HepG2 (cell line): ENCODE measurements around the gene CIROP. TPM values are rescaled to one million over a fixed set of nuclear protein-coding genes. Genes with fewer than 3 reads are reported as not detected.

Experiments
- ATAC-seq: fragments of 200-7000 bp; cut with Tn5 transposase; 3 replicates; pipeline ENCODE4 v1.9.1; 2020; ENCODE audit warnings: mild to moderate bottlenecking, moderate library complexity
- BruUV-seq: library from RNA; stranded (reverse); fragments of 400-500 nt; replicated peaks from 2 replicates; lab custom pipeline; 2021; lab: Mats Ljungman, UMichigan
- CTCF ChIA-PET: fragments of 300-600 bp; formaldehyde crosslinking; extraction: SDS; loops from one replicate; lab custom pipeline; 2021; ENCODE audit warnings: low total read pairs, inconsistent platforms, low intra/inter-chr PET ratio; lab: Yijun Ruan, JAX
- POLR2A ChIA-PET: fragments of 350-600 bp; sonication (Branson Sonifier 250); formaldehyde crosslinking; loops from one replicate; lab custom pipeline; 2020; ENCODE audit warnings: antibody characterized with exemption, inconsistent platforms; lab: Yijun Ruan, JAX
- DNase-seq: peaks from one replicate; pipeline ENCODE4 v3.0.0-alpha.2; 2015; ENCODE audit warnings: low spot score
- FAIRE-seq: peaks from 3 replicates; lab custom pipeline; 2011; peaks lifted over from hg19 to GRCh38; lab: Jason Lieb, UNC
- H2AFZ ChIP-seq: one replicate; pipeline ENCODE4 v1.6.1; 2011; ENCODE audit warnings: low read length, inconsistent platforms
- H3K27ac ChIP-seq: fragments of 300-600 bp; 3 replicates; pipeline ENCODE4 v1.8.0; 2011; ENCODE audit warnings: mixed run types, mild to moderate bottlenecking, mixed read lengths, low read length, inconsistent platforms; ENCODE audit not compliant: insufficient read depth; ENCODE audit errors: extremely low read length
- H3K27me3 ChIP-seq, 2 experiments: fragments of 200-600 bp in 1 of 2; 2 replicates in 1 of 2; 3 replicates in 1 of 2; pipeline versions ENCODE4 v1.6.0 to v1.8.0; 2011; ENCODE audit warnings: low read length in 2 of 2, mild to moderate bottlenecking in 2 of 2, moderate library complexity in 2 of 2, inconsistent platforms in 1 of 2; ENCODE audit not compliant: insufficient read depth in 2 of 2, control insufficient read depth in 1 of 2
- H3K36me3 ChIP-seq, 2 experiments: fragments of 200-600 bp in 1 of 2; replicated peaks in 1 of 2; 2 replicates in 1 of 2; 3 replicates in 1 of 2; pipeline versions ENCODE4 v1.5.1 to v1.8.0; 2011; ENCODE audit warnings: low read length in 2 of 2, inconsistent platforms in 1 of 2; ENCODE audit not compliant: insufficient read depth in 2 of 2, control insufficient read depth in 1 of 2
- H3K4me1 ChIP-seq: 2 replicates; pipeline ENCODE4 v1.5.1; 2012; ENCODE audit warnings: low read length, inconsistent platforms; ENCODE audit not compliant: insufficient read depth
- H3K4me2 ChIP-seq: 2 replicates; pipeline ENCODE4 v1.6.0; 2011; ENCODE audit warnings: low read depth, low read length, inconsistent platforms
- H3K4me3 ChIP-seq, 3 experiments: fragments of 200-600 bp in 1 of 3; sonication (generic), shearing (Covaris generic) in 1 of 3; replicated peaks in 1 of 3; 2 replicates each; pipeline ENCODE4 v1.5.1; 2011 to 2016; ENCODE audit warnings: low read length in 3 of 3, inconsistent platforms in 2 of 3, low read depth in 2 of 3, mild to moderate bottlenecking in 2 of 3, control low read depth in 1 of 3, mixed read lengths in 1 of 3; ENCODE audit not compliant: insufficient read depth in 1 of 3
- H3K79me2 ChIP-seq: one replicate; pipeline ENCODE4 v1.6.1; 2011; ENCODE audit warnings: low read length, inconsistent platforms; ENCODE audit not compliant: insufficient read depth
- H3K9ac ChIP-seq: 2 replicates; pipeline ENCODE4 v1.6.0; 2011; ENCODE audit warnings: mild to moderate bottlenecking, low read depth, low read length, inconsistent platforms; ENCODE audit not compliant: insufficient read depth
- H3K9me3 ChIP-seq: 2 replicates; pipeline ENCODE4 v1.5.1; 2012; ENCODE audit warnings: mild to moderate bottlenecking, low read length
- H4K20me1 ChIP-seq: 2 replicates; pipeline ENCODE4 v1.6.0; 2011; ENCODE audit warnings: inconsistent platforms, mild to moderate bottlenecking, low read length, moderate library complexity; ENCODE audit not compliant: insufficient read depth
- ATAD3A ChIP-seq: sonication (generic); formaldehyde crosslinking; IDR thresholded peaks from 2 replicates; pipeline ENCODE4 v1.4.0; 2020; ENCODE audit warnings: missing genetic modification reagents
- BCLAF1 ChIP-seq: fragments of 450-650 bp; IDR thresholded peaks from 2 replicates; pipeline ENCODE4 v1.6.1; 2017; ENCODE audit warnings: mild to moderate bottlenecking
- PRPF4 ChIP-seq: fragments of 200-400 bp; formaldehyde crosslinking; IDR thresholded peaks from 2 replicates; pipeline ENCODE4 v1.6.1; 2016; ENCODE audit warnings: low read length, low read depth; ENCODE audit not compliant: poor library complexity, severe bottlenecking
- SMARCE1 ChIP-seq: fragments of 450-650 bp; IDR thresholded peaks from 2 replicates; pipeline ENCODE4 v1.6.1; 2017; ENCODE audit warnings: borderline replicate concordance
- TCF7 ChIP-seq: sonication (generic); IDR thresholded peaks from 2 replicates; pipeline ENCODE4 v1.6.1; 2016; ENCODE audit warnings: antibody characterized with exemption, low read depth
- ZNF510 ChIP-seq: sonication (generic); formaldehyde crosslinking; IDR thresholded peaks from 2 replicates; pipeline ENCODE4 v1.4.0; 2020; ENCODE audit warnings: low read depth, mild to moderate bottlenecking, missing genetic modification reagents
- WGBS: methylation state at CpG from one replicate; pipeline ENCODE4 v1.1.6; 2017; ENCODE audit warnings: low lambda C conversion rate; 5-methylcytosine and 5-hydroxymethylcytosine counted together
- in situ Hi-C: cut with HindIII; loops from 2 replicates; pipeline ENCODE4 v1.10.0; 2017; ENCODE audit warnings: low pct_unique_long_range_greater_than_20kb; ENCODE audit not compliant: extremely low pct_ligation_motif_present
- intact Hi-C: fragments of 100-400 bp; cut with micrococcal nuclease; formaldehyde crosslinking; loops from one replicate; pipeline ENCODE4 v1.10.0; 2022; ENCODE audit not compliant: unreplicated experiment
- polyA plus RNA-seq, 8 experiments: library from polyadenylated mRNA; depleted of rRNA in 3 of 8; stranded (reverse) in 7 of 8; unstranded in 1 of 8; fragments of >200 nt; fragmentation: Illumina TruSeq in 4 of 8; extraction: Trizol in 4 of 8; gene quantifications; 2 replicates each; pipeline versions ENCODE4 v1.2.1 to v1.2.3, GENCODE V29; 2011 to 2016; ENCODE audit warnings: low read depth in 4 of 8, missing spikeins in 1 of 8, mixed read lengths in 1 of 8; ENCODE audit not compliant: insufficient read depth in 1 of 8
- total RNA-seq, 5 experiments: library from RNA; depleted of rRNA; stranded (reverse); fragments of >200 nt; fragmentation: Illumina TruSeq; extraction: Trizol; gene quantifications; 2 replicates each; pipeline ENCODE4 v1.2.3, GENCODE V29; 2016; ENCODE audit warnings: low read depth in 1 of 5
- TF ChIP-seq, protein P1 (sequence below): sonication (generic); formaldehyde crosslinking; IDR thresholded peaks from 2 replicates; pipeline ENCODE4 v1.5.0; 2020; ENCODE audit warnings: missing genetic modification reagents

CIROP gene
- total and polyA plus RNA-seq, 2 of the 13 experiments (the other 11 are each of a cell fraction or from before 2014, with no cell fraction given): 0.07 TPM; not detected in 1

GRCh38 chr14:23147676-23148075, 42.9 kb upstream of the CIROP start:
- WGBS: 0% methylated on average over 1 of the region's 1 CpG
- POLR2A ChIA-PET: no interaction called here
- Histone ChIP-seq H3K4me1 (no peaks in the 10 kb centered on the region), H3K27me3 (peaks cover 7 to 37% of the 10 kb centered on the region in 2 experiments; a peak in 4 of 5 replicates), H3K4me3 (no peak overlapping the region), H3K27ac (no peak overlapping the region), H3K9me3 (no peaks in the 10 kb centered on the region), H3K4me2 (no peak overlapping the region), H2AFZ (no peak overlapping the region), H3K79me2 (no peaks in the 10 kb centered on the region), H4K20me1 (no peaks in the 10 kb centered on the region), H3K36me3 (no peaks in the 10 kb centered on the region), H3K9ac (no peak overlapping the region)
- BruUV-seq: no TSS peak
- intact Hi-C loops: no loop called here
- CTCF ChIA-PET: no interaction called here
- ATAC-seq (no peak), DNase-seq (no peak), FAIRE-seq (no peak)
- TF ChIP-seq ATAD3A (CRISPR knock-in tag) (no peak), SMARCE1 (no peak), BCLAF1 (no peak), TCF7 (no peak), PRPF4 (no peak), ZNF510 (CRISPR knock-in tag) (no peak)
- TF ChIP-seq, protein P1, sequence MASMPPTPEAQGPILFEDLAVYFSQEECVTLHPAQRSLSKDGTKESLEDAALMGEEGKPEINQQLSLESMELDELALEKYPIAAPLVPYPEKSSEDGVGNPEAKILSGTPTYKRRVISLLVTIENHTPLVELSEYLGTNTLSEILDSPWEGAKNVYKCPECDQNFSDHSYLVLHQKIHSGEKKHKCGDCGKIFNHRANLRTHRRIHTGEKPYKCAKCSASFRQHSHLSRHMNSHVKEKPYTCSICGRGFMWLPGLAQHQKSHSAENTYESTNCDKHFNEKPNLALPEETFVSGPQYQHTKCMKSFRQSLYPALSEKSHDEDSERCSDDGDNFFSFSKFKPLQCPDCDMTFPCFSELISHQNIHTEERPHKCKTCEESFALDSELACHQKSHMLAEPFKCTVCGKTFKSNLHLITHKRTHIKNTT (CRISPR knock-in tag): no peak
- in situ Hi-C loops: no loop called here
